ENCODE measurements around the gene TCAIM. TPM values are rescaled to one million over a fixed set of nuclear protein-coding genes. Genes with fewer than 3 reads are reported as not detected.

TCAIM gene
- total RNA-seq, 1 donor from 2014 or later: 33.2 TPM

DNA sequence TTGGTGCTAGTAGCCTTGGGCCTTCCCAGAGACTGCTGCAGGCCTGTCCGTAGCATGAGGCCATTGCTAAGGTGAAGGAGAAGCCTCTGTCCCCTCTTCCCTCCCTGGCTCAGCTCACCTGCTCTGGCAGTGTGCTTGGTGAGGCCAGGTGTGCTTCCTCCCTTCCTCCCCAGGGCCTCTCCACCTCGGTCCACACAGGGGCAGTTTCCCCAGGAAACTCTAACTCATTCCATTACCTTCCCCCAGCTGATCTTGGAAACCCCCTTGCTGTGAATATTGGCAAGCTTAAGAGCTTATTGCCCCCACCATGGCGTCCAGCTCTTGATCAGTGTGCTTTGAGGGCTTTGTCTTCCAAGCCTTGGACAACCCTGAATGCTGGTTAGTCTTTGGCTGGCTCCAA, 86.2 kb downstream of the TCAIM start:
- Histone ChIP-seq H3K27me3 (no peaks in the 10 kb centered on the region), H3K4me1 (no peaks in the 10 kb centered on the region), H3K4me3 (no peak overlapping the region), H3K9me3 (no peaks in the 10 kb centered on the region), H3K36me3 (no peaks in the 10 kb centered on the region), H3K27ac (no peak overlapping the region)
- no peak for DNase-seq
- ATAC-seq: no peak
- intact Hi-C loops (cut with DNase I): no loop called here
- TF ChIP-seq, protein P1, sequence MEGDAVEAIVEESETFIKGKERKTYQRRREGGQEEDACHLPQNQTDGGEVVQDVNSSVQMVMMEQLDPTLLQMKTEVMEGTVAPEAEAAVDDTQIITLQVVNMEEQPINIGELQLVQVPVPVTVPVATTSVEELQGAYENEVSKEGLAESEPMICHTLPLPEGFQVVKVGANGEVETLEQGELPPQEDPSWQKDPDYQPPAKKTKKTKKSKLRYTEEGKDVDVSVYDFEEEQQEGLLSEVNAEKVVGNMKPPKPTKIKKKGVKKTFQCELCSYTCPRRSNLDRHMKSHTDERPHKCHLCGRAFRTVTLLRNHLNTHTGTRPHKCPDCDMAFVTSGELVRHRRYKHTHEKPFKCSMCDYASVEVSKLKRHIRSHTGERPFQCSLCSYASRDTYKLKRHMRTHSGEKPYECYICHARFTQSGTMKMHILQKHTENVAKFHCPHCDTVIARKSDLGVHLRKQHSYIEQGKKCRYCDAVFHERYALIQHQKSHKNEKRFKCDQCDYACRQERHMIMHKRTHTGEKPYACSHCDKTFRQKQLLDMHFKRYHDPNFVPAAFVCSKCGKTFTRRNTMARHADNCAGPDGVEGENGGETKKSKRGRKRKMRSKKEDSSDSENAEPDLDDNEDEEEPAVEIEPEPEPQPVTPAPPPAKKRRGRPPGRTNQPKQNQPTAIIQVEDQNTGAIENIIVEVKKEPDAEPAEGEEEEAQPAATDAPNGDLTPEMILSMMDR (IDR thresholded peaks at IDR 0.05): no peak

DNA sequence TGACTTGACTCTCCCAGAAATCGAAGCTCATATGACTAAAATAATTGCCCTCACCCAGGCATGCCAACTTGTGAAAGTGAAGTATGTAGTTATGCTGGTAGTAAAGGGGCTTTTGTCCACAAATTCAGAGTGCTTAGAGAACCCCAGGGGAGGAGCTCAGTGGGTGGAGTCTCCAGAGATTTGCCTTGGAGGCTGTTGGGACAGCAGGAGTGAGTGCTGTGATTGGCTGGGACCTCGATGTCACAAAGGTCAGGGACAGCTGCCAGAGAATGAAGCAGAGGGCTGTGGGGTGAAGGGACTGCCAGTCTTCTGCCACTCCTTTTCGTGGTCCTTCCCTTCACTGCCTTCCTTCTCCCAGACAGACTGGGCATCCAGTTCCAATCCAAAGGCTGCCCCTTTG, 89.1 kb downstream of the TCAIM start:
- H3K36me3 ChIP-seq: no peaks in the 10 kb centered on the region
- no peaks in the 10 kb centered on the region for H3K27me3 ChIP-seq
- no peak overlapping the region for H3K4me3 ChIP-seq
- TF ChIP-seq, protein P1 (IDR thresholded peaks at IDR 0.05): no peak
- peak; percentile 11 for DNase-seq
- H3K27ac ChIP-seq: no peak overlapping the region
- intact Hi-C loops (cut with DNase I): no loop called here
- no peaks in the 10 kb centered on the region for H3K9me3 ChIP-seq
- no peaks in the 10 kb centered on the region for H3K4me1 ChIP-seq
- ATAC-seq: no peak

DNA sequence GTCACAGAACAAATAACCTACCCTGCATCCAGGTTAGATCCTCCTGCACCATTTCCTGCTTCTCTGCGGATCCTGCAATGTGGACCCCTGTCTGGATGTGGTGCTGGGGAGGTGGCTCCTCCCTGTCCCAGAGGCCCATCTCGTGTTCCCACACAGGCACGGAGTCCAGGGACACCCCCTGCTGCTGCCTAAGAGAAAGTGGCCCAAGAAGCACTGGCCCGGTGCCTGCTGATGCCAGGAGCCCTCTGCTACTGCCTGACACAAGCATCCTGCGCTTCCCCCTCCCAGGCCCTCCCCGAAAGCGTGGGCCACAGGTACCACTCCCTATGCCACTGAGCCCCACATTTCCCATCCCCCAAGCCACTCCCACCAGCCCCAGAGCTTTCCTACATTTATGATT, 90.3 kb downstream of the TCAIM start:
- intact Hi-C loops (cut with DNase I): no loop called here
- Histone ChIP-seq H3K27me3 (no peaks in the 10 kb centered on the region), H3K36me3 (no peaks in the 10 kb centered on the region), H3K27ac (no peak overlapping the region), H3K4me3 (no peak overlapping the region), H3K9me3 (no peaks in the 10 kb centered on the region), H3K4me1 (no peaks in the 10 kb centered on the region)
- DNase-seq: no peak
- no peak for ATAC-seq
- TF ChIP-seq, protein P1 (IDR thresholded peaks at IDR 0.05): no peak

DNA sequence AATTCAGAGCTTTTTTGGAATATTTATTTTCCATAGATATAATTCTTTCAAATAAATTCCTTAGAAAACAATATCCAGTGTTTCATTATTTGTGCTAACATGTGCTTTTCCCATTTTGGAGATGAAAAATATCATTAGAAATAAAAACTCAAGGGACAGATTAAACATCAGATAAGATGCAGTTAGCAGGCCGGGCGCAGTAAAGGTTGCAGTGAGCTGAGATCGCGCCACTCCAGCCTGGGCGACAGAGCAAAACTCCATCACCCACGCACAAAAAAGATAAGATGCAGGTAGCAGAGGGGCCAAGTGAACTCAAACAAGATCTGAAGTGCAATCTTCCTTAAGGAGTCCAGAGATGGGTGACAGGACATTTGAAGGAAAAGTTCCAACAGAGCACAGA, 90.9 kb downstream of the TCAIM start:
- Histone ChIP-seq H3K4me3 (no peak overlapping the region), H3K36me3 (no peaks in the 10 kb centered on the region), H3K27me3 (no peaks in the 10 kb centered on the region), H3K4me1 (no peaks in the 10 kb centered on the region), H3K27ac (no peak overlapping the region), H3K9me3 (no peaks in the 10 kb centered on the region)
- no peak for DNase-seq
- TF ChIP-seq, protein P1 (IDR thresholded peaks at IDR 0.05): no peak
- intact Hi-C loops (cut with DNase I): no loop called here
- no peak for ATAC-seq

DNA sequence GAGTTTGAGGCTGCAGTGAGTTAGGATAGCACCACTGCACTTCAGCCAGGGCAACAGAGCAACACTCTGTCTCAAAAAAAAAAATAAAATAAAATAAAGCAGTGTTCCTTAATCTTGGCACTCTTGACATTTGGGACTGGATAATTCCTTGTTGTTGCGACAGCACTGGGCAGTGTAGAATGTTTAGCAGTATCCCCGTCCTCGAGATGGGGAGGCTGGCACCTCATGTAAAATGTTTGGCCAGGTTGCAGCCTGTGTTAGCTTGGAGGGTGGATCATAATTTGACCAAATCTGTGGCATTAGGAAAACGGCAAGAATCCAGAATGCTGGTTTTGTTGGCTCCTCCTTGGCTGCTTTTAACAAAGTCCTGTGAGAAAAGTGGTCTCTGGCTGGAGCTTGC, 91.9 kb downstream of the TCAIM start:
- intact Hi-C loops (cut with DNase I): no loop called here
- TF ChIP-seq, protein P1 (IDR thresholded peaks at IDR 0.05): no peak
- Histone ChIP-seq H3K27ac (no peak overlapping the region), H3K27me3 (no peaks in the 10 kb centered on the region), H3K36me3 (no peaks in the 10 kb centered on the region), H3K4me1 (no peaks in the 10 kb centered on the region), H3K9me3 (no peaks in the 10 kb centered on the region), H3K4me3 (no peak overlapping the region)
- ATAC-seq (no peak), DNase-seq (no peak)

DNA sequence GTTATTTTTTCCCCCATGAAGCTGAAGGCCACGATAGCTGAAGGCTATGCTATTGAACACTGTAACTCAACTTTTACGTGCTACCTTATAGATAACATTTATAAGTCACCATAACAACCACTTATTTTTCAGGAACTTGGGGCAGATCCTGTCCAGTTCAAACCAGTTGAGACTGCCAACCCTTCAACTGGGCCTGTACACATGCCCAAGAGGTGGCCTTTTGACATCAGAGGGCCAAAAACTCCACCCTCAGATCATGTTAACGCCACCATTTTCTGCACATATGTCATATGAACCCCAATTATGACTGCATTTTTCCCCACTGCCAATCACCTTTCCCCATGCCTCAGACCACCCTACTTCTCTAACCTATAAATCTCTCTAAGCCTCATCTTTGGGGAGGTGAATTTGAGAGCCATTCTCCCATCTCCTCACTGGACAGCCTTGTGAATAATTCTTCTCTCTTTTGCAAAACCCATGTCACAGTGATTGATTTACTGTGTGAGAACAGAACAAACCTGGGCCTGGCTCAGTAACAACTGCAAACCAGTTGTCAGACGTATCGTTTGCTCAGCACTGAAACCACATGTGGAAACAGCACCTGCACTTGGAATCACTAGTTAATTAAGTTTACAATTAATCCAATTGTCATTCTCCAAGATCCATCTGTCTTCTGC, 96.4 kb downstream of the TCAIM start:
- DNase-seq: no peak

More for the DNA sequence above, 96.4 kb downstream of the TCAIM start:
- Histone ChIP-seq H3K4me3 (no peak overlapping the region), H3K36me3 (no peaks in the 10 kb centered on the region), H3K27me3 (no peaks in the 10 kb centered on the region), H3K27ac (no peak overlapping the region), H3K9me3 (no peaks in the 10 kb centered on the region), H3K4me1 (peaks cover 9% of the 10 kb centered on the region)
- TF ChIP-seq, protein P1 (IDR thresholded peaks at IDR 0.05): no peak
- intact Hi-C loops (cut with DNase I): no loop called here
- ATAC-seq: no peak
